HG02610 (cell line): ENCODE data around the gene PALM2AKAP2.

Experiments
- ATAC-seq: cut with Tn5 transposase; IDR thresholded peaks from one replicate; pipeline ENCODE4 v1.9.1; 2021; ENCODE audit warnings: mild to moderate bottlenecking, moderate library complexity; ENCODE audit not compliant: unreplicated experiment

The PALM2AKAP2 gene

DNA sequence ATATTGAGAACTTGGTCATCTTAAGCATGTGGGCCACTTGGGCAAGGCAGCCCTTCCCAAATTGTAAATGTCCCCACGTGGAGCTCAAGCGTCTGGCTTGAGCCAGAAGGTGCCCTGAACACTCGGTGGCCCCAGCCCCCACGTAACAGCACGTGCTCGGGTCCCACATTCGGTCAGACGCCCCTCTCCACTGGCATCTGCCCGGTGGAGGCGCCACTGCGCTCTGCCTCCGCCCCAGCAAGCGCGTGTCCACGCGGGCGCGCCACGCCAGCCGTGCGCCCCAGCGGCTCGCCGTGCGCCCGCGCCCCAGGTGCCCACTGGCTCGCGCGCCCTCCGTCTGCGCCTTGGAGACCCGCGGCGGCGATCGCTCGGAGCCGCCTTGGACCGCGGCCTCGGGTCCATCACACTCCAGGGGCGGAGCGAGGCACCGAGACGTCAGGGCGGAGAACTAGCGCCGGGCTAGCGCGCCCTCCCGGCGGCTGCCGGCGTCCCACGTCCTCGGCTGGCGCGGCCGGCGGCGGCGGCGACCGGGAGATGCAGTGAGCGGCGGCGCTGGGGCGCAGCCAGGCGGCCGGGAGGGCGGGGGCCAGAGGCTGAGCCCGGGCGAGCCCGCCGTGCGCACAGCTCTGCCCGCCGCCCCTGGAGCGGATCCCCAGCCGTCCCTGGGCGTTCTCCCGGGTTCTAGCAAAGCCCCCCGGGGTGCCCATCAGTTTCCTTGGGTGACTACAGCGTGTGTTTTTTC lies at the start of gene PALM2AKAP2:
Gene PALM2AKAP2, plus strand, starts transcription at position 488 of the 742 bp plus-strand sequence. CDS start 291 bp downstream, outside the sequence.
- no peak for ATAC-seq

DNA sequence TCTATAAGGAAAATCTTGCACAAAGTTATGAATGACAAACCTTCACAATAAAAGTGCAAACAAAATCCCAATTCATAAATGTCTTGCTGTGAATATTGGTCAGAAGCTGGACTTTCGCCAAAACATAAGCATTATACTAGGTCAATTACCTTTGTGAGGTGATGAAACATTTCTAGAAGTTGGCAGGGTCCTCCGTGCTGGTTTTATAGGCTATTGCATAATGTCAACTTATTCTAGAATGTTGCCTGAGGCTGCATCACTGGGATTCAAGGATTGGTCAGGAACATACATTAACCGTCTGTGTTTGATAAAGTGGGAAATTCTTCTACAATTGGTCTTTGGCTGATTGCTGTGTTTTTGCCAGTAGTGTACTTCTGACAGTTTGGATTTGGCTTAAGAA lies 49.8 kb upstream of the PALM2AKAP2 start:
- ATAC-seq: no peak

DNA sequence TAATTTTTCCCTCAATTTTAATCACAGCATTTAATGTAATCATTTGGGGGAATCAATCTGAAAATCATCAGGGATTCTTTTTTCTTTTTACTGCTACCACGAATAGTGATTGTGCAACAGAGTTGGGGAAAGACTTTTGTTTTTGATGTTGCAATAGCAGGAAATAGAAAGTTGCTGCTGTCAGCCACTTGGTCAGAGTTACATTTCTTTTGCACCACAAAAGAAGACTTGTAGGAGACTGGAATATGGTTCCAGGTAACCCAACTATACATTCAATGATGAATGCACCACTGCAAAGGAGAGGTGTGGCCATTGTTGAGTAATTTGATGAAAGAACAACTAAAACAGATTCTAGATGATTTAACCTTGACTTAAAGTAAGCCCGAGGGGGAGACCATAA lies 46.3 kb upstream of the PALM2AKAP2 start:
- ATAC-seq: no peak

DNA sequence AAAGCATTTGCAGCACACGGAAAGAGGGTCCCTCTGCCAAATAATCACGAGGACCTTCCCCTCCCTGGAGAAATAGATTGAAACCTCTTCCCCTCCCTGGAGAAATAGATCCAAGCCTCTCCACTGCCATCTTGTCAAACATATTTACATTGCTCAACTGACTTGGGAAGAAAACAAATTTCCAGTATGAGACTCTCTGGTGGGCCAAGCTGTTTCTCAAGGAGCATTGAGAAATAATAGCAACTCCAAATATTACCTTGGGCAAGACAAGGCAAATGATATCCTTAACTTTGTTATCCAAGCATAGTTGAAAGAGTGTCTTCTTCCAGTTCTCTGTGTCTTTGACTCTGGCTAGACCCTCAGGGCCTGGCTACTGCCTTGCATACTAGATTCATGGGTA lies 45.2 kb upstream of the PALM2AKAP2 start:
- no peak for ATAC-seq

DNA sequence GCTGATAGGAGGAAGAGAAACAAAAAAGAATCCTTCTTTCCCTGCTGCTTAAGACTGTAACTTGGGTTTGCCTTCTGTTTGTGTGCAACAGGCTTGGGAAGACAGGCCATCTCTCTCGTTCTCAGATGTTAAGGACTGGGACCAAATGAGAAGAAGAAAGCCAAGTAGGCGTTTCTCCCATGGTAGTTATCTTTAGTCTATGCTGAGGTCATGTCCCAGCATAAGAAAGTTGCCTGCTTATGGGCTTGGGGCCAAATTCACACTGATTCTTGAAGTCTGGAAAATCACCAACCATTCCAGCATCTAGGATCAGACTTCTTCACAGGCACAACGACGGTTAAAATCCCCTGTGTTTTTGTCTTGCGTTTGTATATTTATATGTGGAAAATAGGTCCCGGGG lies 44.2 kb upstream of the PALM2AKAP2 start:
- no peak for ATAC-seq

DNA sequence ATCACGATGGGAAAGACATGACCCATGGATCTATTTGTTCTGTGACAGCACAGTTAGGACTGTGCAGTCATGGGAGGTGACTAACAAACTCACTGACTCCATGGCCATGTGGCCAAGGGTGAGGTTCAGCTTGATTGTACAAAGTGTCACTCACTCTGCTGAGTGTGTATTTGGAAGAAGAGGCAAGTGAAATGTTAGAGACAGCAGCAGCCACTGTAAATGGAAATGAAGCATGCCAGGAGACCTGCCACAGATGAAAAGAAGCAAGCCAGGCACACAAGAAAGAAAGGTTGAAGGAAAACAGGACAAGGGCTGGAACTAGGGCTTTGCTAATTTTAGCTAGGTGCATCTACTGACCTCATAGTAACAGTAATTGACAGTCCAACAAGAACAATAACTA lies 42.7 kb upstream of the PALM2AKAP2 start:
- ATAC-seq: no peak

DNA sequence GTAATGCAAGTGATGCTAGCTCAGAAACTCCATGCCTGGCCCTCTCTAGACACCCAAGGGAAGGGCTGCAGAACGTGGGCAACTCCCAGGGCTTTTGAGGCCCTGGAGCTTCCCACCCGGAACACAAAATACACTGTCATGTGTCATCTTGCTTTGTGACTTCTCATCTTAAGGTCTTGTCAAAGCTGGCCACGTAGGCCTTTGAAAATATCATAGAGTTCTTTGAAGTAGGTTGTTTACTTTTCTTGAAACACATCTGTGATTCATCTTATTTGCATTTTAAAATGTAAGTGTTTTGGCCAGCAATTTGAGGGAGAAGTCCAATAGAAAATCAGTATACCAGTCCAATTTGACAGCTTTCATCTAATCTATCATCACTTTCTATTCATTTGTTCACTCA lies 40.2 kb upstream of the PALM2AKAP2 start:
- no peak for ATAC-seq

DNA sequence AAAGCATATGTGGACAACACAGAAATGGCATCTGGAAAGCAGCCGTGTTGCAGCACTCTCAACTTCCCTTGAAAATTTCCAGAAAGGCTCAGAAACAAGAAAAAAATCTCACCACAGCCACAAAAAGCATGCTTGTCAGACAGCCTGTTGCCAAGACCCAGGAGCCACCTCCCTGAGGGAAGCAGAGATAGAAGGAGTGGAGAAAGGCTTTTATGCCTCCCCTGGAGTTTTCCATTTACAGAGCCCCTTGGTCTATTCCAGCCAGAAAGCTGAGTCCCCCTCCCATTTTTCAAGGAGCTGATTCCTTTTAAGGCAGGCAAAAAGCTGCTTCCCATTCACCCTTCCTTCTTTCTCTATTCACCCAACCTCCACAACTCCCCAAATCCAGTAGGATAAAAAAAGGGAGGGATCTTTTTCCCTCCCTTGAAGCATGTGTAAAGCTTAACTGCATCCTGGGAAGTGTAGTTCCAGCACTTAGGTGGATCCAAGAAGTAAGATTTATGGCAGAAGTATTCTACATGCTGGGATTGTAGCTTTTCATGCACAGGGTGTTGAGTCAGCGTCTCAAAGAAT lies 37.1 kb upstream of the PALM2AKAP2 start:
- ATAC-seq: no peak

DNA sequence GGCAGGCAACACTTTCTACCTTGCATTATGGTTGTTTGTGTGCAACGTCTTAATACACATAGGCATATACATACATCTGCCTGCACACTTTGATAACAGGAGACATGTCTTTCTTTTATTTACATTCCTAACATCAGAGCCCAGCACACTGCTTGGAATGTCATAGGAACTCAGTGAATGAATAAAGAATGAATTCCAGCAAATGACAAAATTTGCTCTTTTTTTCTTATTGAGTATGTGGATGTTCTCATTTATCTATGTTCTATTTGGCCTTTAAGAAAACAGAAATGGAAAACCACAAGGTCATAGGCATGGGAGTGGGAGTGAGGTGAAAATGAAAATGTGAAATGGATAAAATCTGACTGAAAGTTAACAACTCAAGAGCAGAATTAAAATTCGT lies 36.3 kb upstream of the PALM2AKAP2 start:
- ATAC-seq: no peak

DNA sequence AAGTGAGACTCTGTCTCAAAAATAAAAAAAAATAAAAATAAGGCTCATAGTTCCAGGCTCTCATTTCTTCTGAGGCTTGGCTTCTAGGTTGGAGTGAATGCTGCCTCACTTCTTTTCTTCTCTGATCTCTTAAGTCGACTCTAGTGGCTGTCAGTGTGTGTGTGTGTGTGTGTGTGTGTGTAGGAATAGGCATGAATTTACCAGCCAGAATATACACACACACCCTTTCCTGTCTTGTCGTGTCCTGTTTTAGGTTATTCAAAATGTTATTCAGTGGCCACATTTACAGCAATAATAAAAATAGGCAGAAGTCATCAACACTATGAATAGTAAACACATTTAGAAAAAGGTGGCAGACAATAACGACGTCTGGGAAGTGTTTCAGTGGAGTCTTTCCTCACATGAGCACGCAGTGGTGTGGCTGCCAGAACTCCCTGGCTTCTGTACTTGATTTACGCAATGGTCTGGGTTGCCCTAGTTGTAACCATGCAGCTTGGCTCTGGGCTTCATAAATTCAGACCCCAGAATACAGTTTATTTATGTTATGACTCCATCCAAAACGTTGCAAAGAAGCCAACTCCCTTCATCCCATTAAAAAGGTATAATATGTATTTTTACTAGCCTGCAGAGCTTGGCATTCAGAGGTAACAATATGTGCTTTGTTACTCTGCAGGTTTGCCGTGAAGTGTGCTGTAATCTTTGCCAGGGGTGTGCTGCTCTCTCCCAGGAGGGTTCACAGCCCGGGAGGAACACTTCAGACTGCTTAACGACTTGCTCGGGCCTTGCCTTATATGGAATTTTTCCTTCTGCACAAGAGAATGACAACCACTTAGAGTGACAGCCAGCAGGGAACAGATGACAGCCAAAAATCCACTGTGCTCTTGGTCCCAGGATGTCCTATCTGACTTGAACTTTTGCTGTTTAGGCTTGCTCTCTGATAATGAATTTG lies 34.4 kb upstream of the PALM2AKAP2 start:
- ATAC-seq: no peak

DNA sequence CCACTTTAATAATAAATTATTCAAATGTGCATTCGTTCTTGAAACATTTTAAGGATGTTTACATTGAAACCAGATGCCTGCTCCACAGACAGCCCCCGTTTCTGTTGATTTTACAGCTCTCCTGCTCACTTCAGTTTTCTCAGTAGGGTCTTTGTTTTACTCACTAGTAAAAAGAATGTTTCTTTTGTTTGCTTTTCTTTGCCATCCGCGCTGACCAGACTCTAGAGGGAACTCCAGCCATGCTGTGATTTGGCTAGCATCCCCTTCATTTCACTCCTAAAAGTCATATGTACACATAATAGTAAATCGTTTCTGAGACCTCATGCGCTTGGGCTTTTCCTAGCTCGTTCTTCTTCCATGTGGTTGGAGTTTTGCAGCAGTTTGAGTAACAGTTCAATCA lies 28.7 kb upstream of the PALM2AKAP2 start:
- ATAC-seq: no peak

DNA sequence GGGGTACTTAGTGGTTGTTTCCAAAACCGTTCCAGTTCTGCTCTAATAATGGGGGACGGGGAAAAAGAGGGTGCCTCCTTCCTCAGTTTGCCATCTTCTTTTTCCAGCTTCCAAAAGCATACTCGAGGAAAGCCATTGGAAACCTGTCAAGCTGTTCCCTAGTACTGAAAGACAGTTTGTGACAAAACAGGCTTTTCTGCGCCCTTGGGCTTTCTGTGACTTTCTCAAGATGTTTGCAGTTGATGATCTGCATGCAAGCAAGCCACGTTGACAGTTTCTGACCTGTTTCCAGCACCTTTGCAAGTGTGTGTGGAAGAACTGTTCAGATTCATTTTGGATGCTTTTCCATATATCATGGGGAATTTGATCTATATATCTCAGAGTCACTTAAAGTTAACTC lies 26.7 kb upstream of the PALM2AKAP2 start:
- ATAC-seq: no peak

DNA sequence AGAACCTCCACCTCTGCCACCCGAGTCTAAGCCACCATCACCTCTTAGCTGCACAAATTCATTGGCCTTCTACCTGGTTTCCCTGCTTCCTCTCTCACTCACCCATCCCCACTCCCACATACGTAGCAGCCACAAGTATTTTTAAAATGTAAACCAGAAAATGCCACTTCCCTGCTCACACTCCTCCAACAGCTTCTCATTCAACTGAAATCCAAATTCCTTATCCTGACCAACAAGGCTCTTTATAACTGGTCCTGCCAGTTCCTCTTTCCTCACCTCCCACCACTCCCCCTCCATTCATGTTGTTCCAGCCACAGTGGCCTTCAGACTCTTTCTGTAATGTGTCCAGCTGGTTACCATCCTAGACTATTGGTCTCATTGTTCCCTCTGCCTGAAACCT lies 25.0 kb upstream of the PALM2AKAP2 start:
- ATAC-seq: no peak

DNA sequence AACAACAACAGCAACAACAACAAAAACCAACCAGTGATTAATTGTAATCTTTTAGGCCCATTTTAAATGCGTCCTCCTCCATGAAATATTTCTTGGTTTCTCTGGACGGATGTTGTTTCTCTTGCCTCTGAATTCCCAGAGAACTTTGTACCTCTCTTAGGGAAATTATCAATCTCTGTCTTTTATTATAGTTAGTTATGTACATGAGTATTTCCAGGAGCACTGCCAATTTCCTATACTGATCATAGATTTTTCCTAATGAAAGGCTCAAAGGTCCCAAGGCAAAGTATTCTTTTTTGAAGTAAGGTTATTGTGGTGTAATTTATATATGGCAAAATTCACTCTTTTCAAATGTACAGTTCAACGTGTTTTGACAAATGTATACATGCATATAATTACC lies 20.4 kb upstream of the PALM2AKAP2 start:
- no peak for ATAC-seq

DNA sequence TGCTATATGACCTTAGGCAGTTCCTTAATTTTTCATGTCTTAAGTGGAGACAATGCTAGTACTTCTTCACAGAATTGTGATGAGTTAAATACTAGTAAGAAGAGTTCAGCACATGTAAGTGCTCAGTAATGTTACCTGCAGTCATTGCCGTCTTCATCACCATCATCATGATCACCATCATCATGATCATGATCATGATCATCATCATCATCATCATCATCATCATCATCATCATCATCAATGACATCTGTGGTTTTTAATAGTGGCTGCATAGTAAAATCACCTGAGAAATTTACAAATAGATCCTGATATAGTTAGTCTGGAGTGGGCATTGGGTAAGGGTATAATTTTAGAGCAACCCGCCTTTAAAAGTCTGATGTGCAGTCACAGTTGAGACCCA lies 14.7 kb upstream of the PALM2AKAP2 start:
- no peak for ATAC-seq

DNA sequence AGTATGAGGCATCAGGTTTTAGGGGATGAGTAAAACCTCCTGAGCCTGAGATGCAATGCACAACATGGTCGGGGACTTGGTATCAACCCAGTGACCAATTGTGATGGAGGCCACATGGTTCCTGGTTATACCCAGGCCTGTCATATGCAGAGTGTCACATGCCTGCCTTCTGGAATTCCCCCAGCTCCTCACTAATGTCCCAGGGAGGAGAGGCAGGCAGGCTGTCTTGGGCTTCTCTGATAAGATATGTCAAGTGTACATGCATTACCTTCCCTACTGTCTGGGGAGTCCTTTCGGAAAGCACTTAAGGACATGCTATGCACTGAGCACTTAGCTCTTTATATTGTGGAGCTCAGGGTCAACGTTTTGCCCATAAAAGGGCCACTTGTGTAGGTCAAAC lies 14.2 kb upstream of the PALM2AKAP2 start:
- ATAC-seq: no peak

DNA sequence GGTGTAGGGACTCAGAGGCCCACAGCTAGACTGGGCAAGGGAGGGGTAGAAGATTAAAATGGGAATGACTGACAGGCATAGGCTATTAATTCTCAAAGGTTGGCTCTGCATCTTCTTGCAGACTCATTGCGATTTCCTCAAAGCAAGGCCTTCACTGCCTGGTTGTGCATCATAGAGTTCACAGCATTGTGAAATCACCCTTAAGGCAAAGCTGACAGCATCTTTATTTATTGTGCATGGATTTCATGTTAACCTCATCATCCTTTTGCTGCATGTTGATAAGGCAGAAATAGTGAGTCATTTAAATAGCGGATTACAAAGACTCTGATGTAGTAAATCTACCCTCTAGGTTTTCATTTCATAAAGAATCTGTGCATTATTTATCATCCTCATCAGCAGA lies 13.6 kb upstream of the PALM2AKAP2 start:
- ATAC-seq: no peak

DNA sequence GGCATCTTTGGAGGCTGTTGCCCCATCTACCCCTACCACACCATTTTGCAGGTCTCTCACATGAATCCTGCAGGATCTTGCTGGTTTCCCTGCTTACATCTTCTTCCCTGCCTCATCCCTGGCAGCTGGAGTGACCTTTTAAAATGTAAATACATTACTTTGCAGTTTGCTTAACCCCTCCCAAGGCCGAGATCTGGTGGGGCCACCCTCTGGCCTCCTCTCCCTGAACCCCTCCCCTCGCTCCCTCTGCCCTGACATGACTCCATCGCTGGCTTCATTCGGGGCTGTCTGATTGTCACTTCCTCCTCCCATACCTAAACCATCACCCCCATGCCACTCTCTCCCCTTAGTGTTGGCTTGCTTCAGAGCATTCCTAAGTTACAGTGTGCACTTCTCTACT lies 12.6 kb upstream of the PALM2AKAP2 start:
- no peak for ATAC-seq

DNA sequence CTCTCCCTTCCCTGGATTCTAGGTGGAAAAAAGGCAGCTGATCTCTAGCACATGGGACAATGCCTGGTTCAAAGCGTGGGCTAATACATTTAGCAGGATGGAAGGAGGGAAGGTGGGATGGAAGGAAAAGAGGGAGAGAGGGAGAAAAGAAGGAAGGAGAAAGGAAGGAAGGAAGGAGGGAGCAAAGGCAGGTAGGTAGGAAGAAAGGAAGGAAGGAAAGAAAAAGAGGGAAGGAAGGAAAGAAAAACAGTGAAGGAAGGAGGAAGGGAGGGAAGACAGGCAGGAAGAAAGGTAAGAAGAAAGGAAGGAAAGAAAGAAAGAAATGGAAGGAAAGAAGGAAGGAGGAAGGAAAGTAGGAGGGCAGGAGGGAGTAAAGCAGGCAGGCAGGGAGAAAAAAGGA lies 12.2 kb upstream of the PALM2AKAP2 start:
- no peak for ATAC-seq

DNA sequence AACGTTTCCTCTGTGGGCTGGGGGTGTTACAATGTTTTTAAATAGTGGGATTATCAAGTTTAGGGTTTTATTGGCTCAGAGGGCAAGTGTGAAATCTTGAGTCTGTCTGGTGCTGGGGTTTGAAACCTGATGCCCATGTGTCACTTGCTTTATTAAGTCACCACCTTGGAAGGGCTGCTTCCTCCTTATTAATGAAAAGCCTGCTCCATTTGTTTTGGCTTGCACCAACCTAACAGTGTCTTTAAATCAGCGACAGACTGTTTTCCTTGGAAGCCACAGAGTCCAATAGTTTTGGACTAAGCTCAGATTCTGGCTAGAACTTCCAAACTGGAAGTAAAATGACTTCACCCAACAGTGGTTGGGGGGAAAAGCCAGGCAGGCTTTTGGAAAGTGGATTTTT lies 10.7 kb upstream of the PALM2AKAP2 start:
- ATAC-seq: no peak

DNA sequence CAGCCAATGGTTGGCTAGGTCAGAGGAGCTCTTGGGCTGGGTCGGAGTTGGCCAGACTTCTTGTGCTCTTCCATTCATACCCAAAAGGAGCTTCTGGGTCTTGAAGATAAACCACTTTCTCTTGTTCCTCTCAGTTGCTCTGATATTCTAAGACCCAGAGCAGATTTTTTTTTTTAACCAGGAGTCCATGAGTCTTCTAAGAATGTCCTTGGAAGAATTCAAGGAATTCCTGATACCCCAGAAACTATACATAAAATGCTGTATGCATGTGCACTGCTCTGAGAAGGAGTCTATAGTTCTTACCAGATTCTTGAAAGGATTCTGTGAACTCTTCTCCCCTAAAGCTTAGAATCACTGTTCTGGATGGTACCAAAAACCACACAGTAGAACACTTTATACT lies 9.9 kb upstream of the PALM2AKAP2 start:
- ATAC-seq: no peak

DNA sequence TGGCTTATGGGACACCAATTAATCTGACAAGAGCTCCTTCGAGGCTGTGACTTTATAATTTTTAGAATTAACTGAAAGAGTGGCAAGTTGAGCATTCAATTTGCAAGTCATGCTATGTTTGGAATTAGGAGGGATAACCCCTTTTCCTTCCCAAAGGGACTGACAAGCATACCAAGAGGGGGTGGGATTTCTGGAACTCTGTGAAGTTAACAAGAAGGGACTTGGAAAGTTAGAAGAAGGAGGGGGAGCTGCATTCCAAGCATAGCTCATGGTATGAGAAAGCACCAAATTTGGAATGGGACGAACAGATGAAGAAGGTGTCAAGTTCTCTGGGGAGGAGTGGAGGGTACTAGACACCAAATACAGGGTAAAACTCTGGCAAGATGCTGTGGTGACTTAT lies 8.9 kb upstream of the PALM2AKAP2 start:
- ATAC-seq: no peak
